Heart left ventricle (tissue), 13 donors: Measurements from ENCODE around the gene OR52E5.

Experiments used
- CTCF ChIP-seq, 12 donors: fragments of 200-600 bp; sonication (generic) in 4 of 12; IDR thresholded peaks; one replicate each; pipeline versions ENCODE4 v1.5.0 to v1.8.0; 2018 to 2022; ENCODE audit warnings: antibody characterized with exemption in 12 of 12, mild to moderate bottlenecking in 5 of 12
- POLR2A ChIP-seq, 2 donors: fragments of 450-650 bp; IDR thresholded peaks; one replicate each; pipeline ENCODE4 v1.6.1; 2017; ENCODE audit warnings: antibody characterized with exemption in 2 of 2, mild to moderate bottlenecking in 2 of 2, moderate library complexity in 2 of 2
- donor health status: ischemic (EF 13 %, LVEDD 7.1; RV severe dilation, severe dysfunction).
- donor health status: DM: no; HTN: yes; CAD: no.
- donor health status: DM: no; HTN: no; CAD: no.
- donor health status: ischemic (EF 25% LVEDD 6.9; RV normal size, moderate dysfunction).
- donor health status: ischemic (EF 25% LVEDD 5.7; RV mildly dilated, moderate dysfunction).
- donor health status: ischemic (EF 35%, LVEDD 5.7; RV mildly dilated, moderate dysfunction).
- donor health status: nonischemic (EF 11% LVEDD 7.7; RV severe dilation, severe dysfunction).
- donor health status: DM: yes; HTN: yes; CAD: no.
- donor health status: PGD.
- donor health status: ischemic (EF 29% LVEDD 5.4; RV normal size, mild dysfunction).
- donor health status: nonischemic (EF 23%, LVEDD 6.1; RV moderate dilation, normal function).

- TF ChIP-seq CTCF (IDR thresholded peaks at IDR 0.05) (no peak), POLR2A (IDR thresholded peaks at IDR 0.05) (no peak)
Measured at GRCh38 chr11:5923427-5923776, 30.4 kb downstream of the OR52E5 start.
